Measurements from ENCODE around the gene KLF13. TPM values are rescaled to one million over a fixed set of nuclear protein-coding genes. Genes with fewer than 3 reads are reported as not detected.
A peak's percentile ranks its signal among the peaks of the same experiment; 100 is the strongest.

KLF13 gene
- total RNA-seq, 4 donors from 2014 or later = 50.8 to 151 (median 98.7) TPM

DNA sequence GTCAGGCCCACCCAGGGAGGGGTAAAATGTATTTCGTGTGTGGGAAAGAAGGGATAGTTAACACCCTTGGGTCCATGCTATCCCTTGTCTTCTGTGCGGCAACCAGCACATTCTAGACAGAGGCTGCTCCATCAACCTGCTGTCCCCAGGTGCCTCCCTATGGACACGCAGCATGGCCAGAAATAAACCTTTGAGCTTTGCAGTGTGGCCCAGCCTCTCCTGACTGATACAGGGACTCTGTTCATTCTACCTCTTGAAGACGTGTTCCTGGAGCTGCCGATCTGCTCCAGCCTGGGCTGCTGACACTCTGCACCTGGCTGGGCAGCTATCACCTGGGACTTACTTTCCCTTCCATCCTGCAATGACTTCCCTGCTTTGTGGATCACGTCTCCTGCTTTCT is 4.1 kb upstream of the KLF13 start:
- TF ChIP-seq POLR2A (IDR thresholded peaks at IDR 0.05) (no peak), CTCF (IDR thresholded peaks at IDR 0.05) (no peak)
- 73 to 89% methylated on average over 6 of the region's 6 CpGs for WGBS, 2 donors
- DNase-seq (ENCODE audit: low spot score in 2 of 2) = no peak
- H3K4me3 ChIP-seq (ENCODE audit: low read depth, poor library complexity, severe bottlenecking) = no peak overlapping the region
- intact Hi-C loops (cut with DNase I; ENCODE audit: low total_unique reads) = no loop called here

DNA sequence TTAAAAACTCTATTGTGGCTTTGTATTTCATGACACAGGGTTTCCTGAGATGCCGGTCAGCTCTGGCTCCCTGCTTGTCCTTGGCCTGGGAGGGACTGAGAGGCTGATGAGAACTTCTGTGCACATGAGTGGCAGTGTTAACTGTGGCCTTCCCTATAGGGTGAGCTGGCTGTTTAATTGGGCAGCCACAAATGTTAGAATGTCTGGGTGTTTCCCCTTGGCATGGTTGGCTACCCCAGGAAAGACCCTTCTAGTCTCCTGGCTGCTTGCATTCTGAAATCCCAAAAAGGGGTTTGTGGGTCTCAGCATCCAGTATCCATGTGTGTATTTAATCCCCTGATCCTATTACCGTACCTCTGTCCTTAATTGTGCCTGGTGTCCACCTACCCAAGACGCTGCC is 3.0 kb upstream of the KLF13 start:
- no peak for DNase-seq (ENCODE audit: low spot score in 2 of 2)
- intact Hi-C loops (cut with DNase I; ENCODE audit: low total_unique reads) = no loop called here
- H3K4me3 ChIP-seq (ENCODE audit: low read depth, poor library complexity, severe bottlenecking) = no peak overlapping the region
- no peak for TF ChIP-seq CTCF (IDR thresholded peaks at IDR 0.05)
- no peak for TF ChIP-seq POLR2A (IDR thresholded peaks at IDR 0.05)
- WGBS, 2 donors = 87 to 90% methylated on average over 3 of the region's 3 CpGs

GRCh38 chr15:31324186-31324585 is 2.4 kb upstream of the KLF13 start:
- DNase-seq (ENCODE audit: low spot score in 2 of 2) = no peak
- WGBS, 2 donors = 59 to 74% methylated on average over 5 of the region's 5 CpGs
- TF ChIP-seq POLR2A (IDR thresholded peaks at IDR 0.05) (no peak), CTCF (IDR thresholded peaks at IDR 0.05) (no peak)
- H3K4me3 ChIP-seq (ENCODE audit: low read depth, poor library complexity, severe bottlenecking) = no peak overlapping the region
- intact Hi-C loops (cut with DNase I; ENCODE audit: low total_unique reads) = no loop called here

- H3K4me3 ChIP-seq (ENCODE audit: low read depth, poor library complexity, severe bottlenecking) = peak overlapping the region; percentile 68
- intact Hi-C loops (cut with DNase I; ENCODE audit: low total_unique reads) = loop anchor here (5.0 kb wide), 2 partner anchors 42 to 108 kb away; no protein-coding TSS in a partner anchor
- TF ChIP-seq CTCF (IDR thresholded peaks at IDR 0.05) = no peak
- WGBS, 2 donors = 59 to 61% methylated on average over 23 of the region's 23 CpGs
- DNase-seq (ENCODE audit: low spot score in 2 of 2) = no peak
Observed at GRCh38 chr15:31324806-31325594, 1.6 kb upstream of the KLF13 start.

DNA sequence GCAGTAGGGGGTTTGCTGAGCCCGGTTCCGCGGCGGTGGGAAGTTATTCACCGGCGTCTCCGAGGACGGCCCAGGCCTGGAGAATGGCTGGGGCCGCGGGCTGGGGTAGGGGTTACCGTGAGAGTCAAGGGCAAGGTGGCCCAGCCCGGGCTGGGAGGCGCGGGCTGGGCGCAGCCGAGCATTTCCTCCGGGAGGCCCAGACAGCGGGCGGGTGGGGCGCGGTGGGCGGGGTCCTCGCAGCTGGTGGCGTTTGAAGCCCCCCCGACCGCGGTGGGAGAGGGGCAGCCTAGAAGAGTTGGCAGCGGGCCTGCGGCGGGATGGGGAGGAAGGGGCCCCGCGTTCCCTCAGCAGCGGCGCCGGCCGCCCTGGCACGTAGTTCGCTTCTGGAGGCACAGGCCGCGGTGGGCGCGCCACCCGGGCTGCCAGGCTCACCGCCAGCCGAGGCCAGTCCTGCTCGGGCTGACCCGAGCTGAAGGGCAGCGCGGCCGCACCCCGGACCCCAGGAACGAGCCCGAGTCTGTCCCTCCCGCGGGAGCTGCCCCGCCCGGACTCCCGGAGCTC is 960 bp upstream of the KLF13 start:
- no peak for TF ChIP-seq POLR2A (IDR thresholded peaks at IDR 0.05)
- no peak for TF ChIP-seq CTCF (IDR thresholded peaks at IDR 0.05)
- peak; percentile 72 to 95 for DNase-seq (ENCODE audit: low spot score in 2 of 2)
- H3K4me3 ChIP-seq (ENCODE audit: low read depth, poor library complexity, severe bottlenecking) = peak overlapping the region; percentile 68
- WGBS, 2 donors = 0% methylated on average over 6 to 23 of the region's 58 CpGs
- intact Hi-C loops (cut with DNase I; ENCODE audit: low total_unique reads) = loop anchor here (5.0 kb wide), 2 partner anchors 42 to 108 kb away; no protein-coding TSS in a partner anchor
